Immature natural killer cell (primary cell): ENCODE results near the gene SLC7A6. TPM values are rescaled to one million over a fixed set of nuclear protein-coding genes. Genes with fewer than 3 reads are reported as not detected.
"Not testable (repeated sequence)": the region's sequence is repeated elsewhere in the genome, so short reads cannot be mapped to it uniquely, and the experiment has no call there.

Experiments used
- DNase-seq, 3 donors: peaks; one replicate each; pipeline ENCODE4 v3.0.0; 2022; ENCODE audit warnings: mixed read lengths in 1 of 3
- H3K27ac Mint-ChIP-seq, 6 donors: one replicate each; pipeline ENCODE4 v1.8.0; 2020; ENCODE audit warnings: mixed read lengths in 6 of 6, mild to moderate bottlenecking in 5 of 6, inconsistent platforms in 4 of 6, moderate library complexity in 3 of 6
- H3K27me3 Mint-ChIP-seq, 3 donors: one replicate each; pipeline ENCODE4 v1.8.0; 2020 to 2021; ENCODE audit warnings: low read depth in 3 of 3, mild to moderate bottlenecking in 3 of 3, mixed read lengths in 3 of 3, moderate library complexity in 3 of 3, inconsistent platforms in 1 of 3
- H3K36me3 Mint-ChIP-seq, 3 donors: one replicate each; pipeline ENCODE4 v1.8.0; 2020; ENCODE audit warnings: mixed read lengths in 3 of 3, inconsistent platforms in 2 of 3, mild to moderate bottlenecking in 2 of 3
- H3K4me1 Mint-ChIP-seq, 2 donors: one replicate each; pipeline ENCODE4 v1.8.0; 2020; ENCODE audit warnings: inconsistent platforms in 2 of 2, mild to moderate bottlenecking in 2 of 2, mixed read lengths in 2 of 2, moderate library complexity in 1 of 2
- H3K4me3 Mint-ChIP-seq, 5 donors: one replicate each; pipeline ENCODE4 v1.8.0; 2020; ENCODE audit warnings: mild to moderate bottlenecking in 5 of 5, mixed read lengths in 5 of 5, inconsistent platforms in 3 of 5, moderate library complexity in 3 of 5
- H3K9me3 Mint-ChIP-seq, 6 donors: one replicate each; pipeline ENCODE4 v1.8.0; 2020; ENCODE audit warnings: mild to moderate bottlenecking in 6 of 6, mixed read lengths in 6 of 6, inconsistent platforms in 4 of 6, moderate library complexity in 3 of 6
- polyA plus RNA-seq, 3 donors: library from polyadenylated mRNA; unstranded; fragments of 300-500 nt; fragmentation: Illumina TruSeq; gene quantifications; one replicate each; pipeline ENCODE4 v1.2.3, GENCODE V29; 2021

The SLC7A6 gene
- polyA plus RNA-seq, 3 donors from 2014 or later: 1.9 to 12.8 (median 6.0) TPM

GRCh38 chr16:68284847-68285246 is 20.5 kb downstream of the SLC7A6 start:
- no peaks in the 10 kb centered on the region for H3K9me3 Mint-ChIP-seq

GRCh38 chr16:68285683-68286082 is 21.4 kb downstream of the SLC7A6 start:
- peaks cover 0 to 8% (median 3%) of the 10 kb centered on the region in 3 donors for H3K27me3 Mint-ChIP-seq

More at GRCh38 chr16:68284847-68285246, 20.5 kb downstream of the SLC7A6 start:
- peak in 1 of 3 donors; percentile 13 for DNase-seq
- peak overlapping the region; percentile 90 to 95 (median 93) for H3K27ac Mint-ChIP-seq
- peaks cover 0 to 6% (median 3%) of the 10 kb centered on the region in 3 donors for H3K27me3 Mint-ChIP-seq
- H3K36me3 Mint-ChIP-seq: peaks cover 0 to 12% (median 9%) of the 10 kb centered on the region in 3 donors
- H3K4me1 Mint-ChIP-seq: peaks cover 87 to 88% of the 10 kb centered on the region in 2 donors
- H3K4me3 Mint-ChIP-seq: peak overlapping the region; percentile 84 to 90 (median 85)

GRCh38 chr16:68286153-68287074 is 22.1 kb downstream of the SLC7A6 start:
- Mint-ChIP-seq H3K36me3 (peaks cover 0 to 17% (median 9%) of the 10 kb centered on the region in 3 donors), H3K4me3 (peak overlapping the region; percentile 84 to 90 (median 85)), H3K9me3 (no peaks in the 10 kb centered on the region), H3K4me1 (peaks cover 95 to 98% of the 10 kb centered on the region in 2 donors), H3K27ac (peak overlapping the region; percentile 90 to 97 (median 94)), H3K27me3 (peaks cover 0 to 8% (median 3%) of the 10 kb centered on the region in 3 donors)
- peak; percentile 33 to 49 (median 44) for DNase-seq

More at GRCh38 chr16:68285683-68286082, 21.4 kb downstream of the SLC7A6 start:
- Mint-ChIP-seq H3K36me3 (peaks cover 0 to 13% (median 9%) of the 10 kb centered on the region in 3 donors), H3K4me3 (peak overlapping the region; percentile 84 to 90 (median 85)), H3K9me3 (no peaks in the 10 kb centered on the region), H3K27ac (peak overlapping the region; percentile 90 to 97 (median 94)), H3K4me1 (peaks cover 93% of the 10 kb centered on the region in 2 donors)
- no peak for DNase-seq

GRCh38 chr16:68287276-68288251 is 23.2 kb downstream of the SLC7A6 start:
- Mint-ChIP-seq H3K36me3 (peaks cover 4 to 17% (median 14%) of the 10 kb centered on the region in 3 donors), H3K27me3 (peaks cover 0 to 8% (median 3%) of the 10 kb centered on the region in 3 donors), H3K4me3 (peak overlapping the region; percentile 55 to 85 (median 72)), H3K9me3 (no peaks in the 10 kb centered on the region), H3K27ac (peak overlapping the region; percentile 86 to 95 (median 92)), H3K4me1 (peaks cover 97 to 98% of the 10 kb centered on the region in 2 donors)
- peak in 1 of 3 donors; percentile 17 for DNase-seq

- Mint-ChIP-seq H3K9me3 (no peaks in the 10 kb centered on the region), H3K27me3 (peaks cover 0 to 8% (median 3%) of the 10 kb centered on the region in 3 donors), H3K36me3 (peaks cover 4 to 21% (median 14%) of the 10 kb centered on the region in 3 donors), H3K4me3 (peak overlapping the region in 4 of 5 donors; percentile 71 to 85 (median 74)), H3K4me1 (peaks cover 92 to 98% of the 10 kb centered on the region in 2 donors), H3K27ac (peak overlapping the region; percentile 86 to 95 (median 92))
- DNase-seq: no peak
These were observed 23.9 kb downstream of the SLC7A6 start for GRCh38 chr16:68288252-68288650.

- peak overlapping the region in 3 of 5 donors; percentile 18 to 65 (median 60) for H3K4me3 Mint-ChIP-seq
- H3K27ac Mint-ChIP-seq: peak overlapping the region; percentile 64 to 95 (median 92)
- peaks cover 4 to 26% (median 17%) of the 10 kb centered on the region in 3 donors for H3K36me3 Mint-ChIP-seq
- H3K4me1 Mint-ChIP-seq: peaks cover 90 to 97% of the 10 kb centered on the region in 2 donors
- H3K9me3 Mint-ChIP-seq, H3K27me3 Mint-ChIP-seq, DNase-seq: not testable (repeated sequence)
These were observed 24.5 kb downstream of the SLC7A6 start for GRCh38 chr16:68288796-68289195.

GRCh38 chr16:68289202-68289601 is 24.9 kb downstream of the SLC7A6 start:
- peaks cover 0 to 8% (median 2%) of the 10 kb centered on the region in 3 donors for H3K27me3 Mint-ChIP-seq
- H3K36me3 Mint-ChIP-seq: peaks cover 6 to 26% (median 17%) of the 10 kb centered on the region in 3 donors
- no peaks in the 10 kb centered on the region for H3K9me3 Mint-ChIP-seq
- DNase-seq: no peak
- peaks cover 86 to 97% of the 10 kb centered on the region in 2 donors for H3K4me1 Mint-ChIP-seq
- peak overlapping the region; percentile 60 to 75 (median 65) for H3K4me3 Mint-ChIP-seq
- peak overlapping the region; percentile 90 to 95 (median 92) for H3K27ac Mint-ChIP-seq

GRCh38 chr16:68289621-68290329 is 25.4 kb downstream of the SLC7A6 start:
- H3K9me3 Mint-ChIP-seq: no peaks in the 10 kb centered on the region
- peak; percentile 45 to 53 (median 49) for DNase-seq
- H3K4me3 Mint-ChIP-seq: peak overlapping the region; percentile 60 to 75 (median 65)
- peak overlapping the region; percentile 90 to 95 (median 92) for H3K27ac Mint-ChIP-seq
- H3K27me3 Mint-ChIP-seq: peaks cover 0 to 8% (median 0%) of the 10 kb centered on the region in 3 donors
- peaks cover 9 to 27% (median 17%) of the 10 kb centered on the region in 3 donors for H3K36me3 Mint-ChIP-seq
- H3K4me1 Mint-ChIP-seq: peaks cover 80 to 97% of the 10 kb centered on the region in 2 donors

GRCh38 chr16:68290450-68290849 is 26.1 kb downstream of the SLC7A6 start:
- Mint-ChIP-seq H3K36me3 (peaks cover 13 to 34% (median 17%) of the 10 kb centered on the region in 3 donors), H3K4me3 (peak overlapping the region; percentile 60 to 75 (median 65)), H3K27me3 (peaks cover 0 to 7% (median 0%) of the 10 kb centered on the region in 3 donors), H3K4me1 (peaks cover 73 to 96% of the 10 kb centered on the region in 2 donors), H3K27ac (peak overlapping the region; percentile 90 to 95 (median 92)), H3K9me3 (no peaks in the 10 kb centered on the region)
- DNase-seq: no peak

GRCh38 chr16:68291227-68291626 is 26.9 kb downstream of the SLC7A6 start:
- H3K36me3 Mint-ChIP-seq: peaks cover 13 to 36% (median 15%) of the 10 kb centered on the region in 3 donors

GRCh38 chr16:68292425-68292824 is 28.1 kb downstream of the SLC7A6 start:
- Mint-ChIP-seq H3K27ac (peak overlapping the region; percentile 31 to 95 (median 91)), H3K4me3 (peak overlapping the region in 1 of 5 donors; percentile 6), H3K27me3 (peaks cover 0 to 5% (median 0%) of the 10 kb centered on the region in 3 donors), H3K9me3 (no peaks in the 10 kb centered on the region), H3K36me3 (peaks cover 12 to 45% (median 19%) of the 10 kb centered on the region in 3 donors), H3K4me1 (peaks cover 54 to 76% of the 10 kb centered on the region in 2 donors)
- no peak for DNase-seq

More at GRCh38 chr16:68291227-68291626, 26.9 kb downstream of the SLC7A6 start:
- no peak for DNase-seq
- H3K27ac Mint-ChIP-seq: peak overlapping the region; percentile 89 to 95 (median 92)
- H3K27me3 Mint-ChIP-seq: peaks cover 0 to 7% (median 0%) of the 10 kb centered on the region in 3 donors
- peak overlapping the region; percentile 22 to 67 (median 40) for H3K4me3 Mint-ChIP-seq
- no peaks in the 10 kb centered on the region for H3K9me3 Mint-ChIP-seq
- H3K4me1 Mint-ChIP-seq: peaks cover 65 to 88% of the 10 kb centered on the region in 2 donors

- no peaks in the 10 kb centered on the region for H3K9me3 Mint-ChIP-seq
- no peak overlapping the region for H3K4me3 Mint-ChIP-seq
- no peak overlapping the region for H3K27ac Mint-ChIP-seq
- DNase-seq: no peak
- peaks cover 12 to 57% (median 30%) of the 10 kb centered on the region in 3 donors for H3K36me3 Mint-ChIP-seq
- H3K27me3 Mint-ChIP-seq: no peaks in the 10 kb centered on the region
- H3K4me1 Mint-ChIP-seq: peaks cover 16 to 39% of the 10 kb centered on the region in 2 donors
These were observed 32.0 kb downstream of the SLC7A6 start for GRCh38 chr16:68296291-68296690.
